Measurements from ENCODE around the gene CSTA.

DNA sequence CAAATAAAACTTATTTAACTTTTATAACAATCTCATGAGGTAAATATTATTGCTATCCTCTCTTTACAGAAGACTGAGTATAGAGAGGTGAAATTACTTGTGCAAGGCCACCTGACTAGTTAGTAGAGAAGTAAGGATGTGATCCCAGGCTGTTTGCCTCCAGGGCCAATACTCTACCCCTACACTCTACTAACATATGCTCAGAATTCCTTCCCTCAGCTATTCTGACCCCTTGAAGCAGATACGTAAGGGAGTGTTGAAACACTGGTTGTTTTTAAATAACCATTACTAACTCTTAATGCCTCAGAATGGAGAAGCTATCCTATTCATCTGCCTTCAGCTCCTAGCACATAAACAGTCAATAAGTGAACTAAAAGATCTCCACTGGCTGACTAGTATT lies 24.1 kb downstream of the CSTA start:
- TF ChIP-seq ZNF883 (CRISPR knock-in tag; IDR thresholded peaks at IDR 0.05; ENCODE audit: not compliant biosample characterization) (no peak), SALL2 (CRISPR knock-in tag; IDR thresholded peaks at IDR 0.05) (no peak)

Data from HepG2 (cell line).